Middle frontal gyrus (tissue), 1 donor: ENCODE data around the gene RNF31.
A peak's percentile ranks its signal among the peaks of the same experiment; 100 is the strongest.

ENCODE experiments used
- DNase-seq: peaks from one replicate; pipeline ENCODE4 v3.0.0-alpha.2; 2015; ENCODE audit warnings: low spot score; ENCODE audit errors: extremely low spot score

The RNF31 gene

DNA sequence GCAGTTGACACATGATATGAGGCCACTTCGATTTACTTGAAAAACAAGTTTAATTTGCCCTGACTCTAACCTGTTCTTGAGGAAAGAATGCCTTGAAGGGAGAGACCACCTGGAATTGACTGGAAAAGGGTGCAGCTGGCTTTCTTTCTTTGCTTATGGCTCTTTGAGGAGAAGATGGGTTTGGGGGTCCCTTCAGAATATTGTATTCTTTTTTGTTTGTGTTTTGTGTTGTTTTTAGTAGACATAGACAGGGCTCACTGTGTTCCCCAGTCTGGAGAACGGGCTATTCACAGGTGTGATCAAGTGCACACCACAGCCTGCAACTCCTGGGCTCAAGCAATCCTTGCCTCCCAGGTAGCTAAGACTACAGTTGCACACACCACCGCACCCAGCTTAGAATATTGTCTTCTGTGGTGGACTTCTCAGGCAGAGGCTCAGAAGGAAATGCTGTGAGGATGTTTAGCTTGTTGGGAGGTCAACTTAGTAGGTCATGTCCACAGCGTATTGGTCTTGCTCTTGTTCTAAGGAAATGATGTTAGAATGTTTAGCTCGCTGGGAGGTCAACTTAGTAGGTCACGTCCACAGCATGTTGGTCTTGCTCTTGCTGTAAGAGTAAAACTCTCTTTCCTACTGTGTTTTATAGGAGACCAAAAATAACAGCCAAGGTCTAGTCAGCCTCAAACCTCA, 31.0 kb upstream of the RNF31 start:
- DNase-seq, result no peak

DNA sequence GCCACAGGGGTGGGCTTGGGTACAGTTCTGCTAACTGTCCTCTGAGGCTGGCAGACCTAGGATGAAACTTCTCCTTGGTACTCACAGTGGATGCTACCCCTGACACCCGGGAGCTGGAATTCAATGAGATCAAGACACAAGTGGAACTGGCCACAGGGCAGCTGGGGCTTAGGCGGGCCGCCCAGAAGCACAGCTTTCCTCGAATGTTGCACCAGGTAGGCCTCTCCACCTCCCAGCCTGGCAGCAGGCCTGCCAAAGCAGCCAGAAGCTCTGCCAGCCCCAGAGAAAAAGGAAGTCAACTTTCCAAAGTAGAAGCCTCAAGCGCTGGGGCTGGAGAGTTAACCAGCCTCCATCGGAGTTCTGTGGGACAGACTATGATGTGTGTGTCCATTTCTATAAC, 30.1 kb upstream of the RNF31 start:
- DNase-seq, result no peak

DNA sequence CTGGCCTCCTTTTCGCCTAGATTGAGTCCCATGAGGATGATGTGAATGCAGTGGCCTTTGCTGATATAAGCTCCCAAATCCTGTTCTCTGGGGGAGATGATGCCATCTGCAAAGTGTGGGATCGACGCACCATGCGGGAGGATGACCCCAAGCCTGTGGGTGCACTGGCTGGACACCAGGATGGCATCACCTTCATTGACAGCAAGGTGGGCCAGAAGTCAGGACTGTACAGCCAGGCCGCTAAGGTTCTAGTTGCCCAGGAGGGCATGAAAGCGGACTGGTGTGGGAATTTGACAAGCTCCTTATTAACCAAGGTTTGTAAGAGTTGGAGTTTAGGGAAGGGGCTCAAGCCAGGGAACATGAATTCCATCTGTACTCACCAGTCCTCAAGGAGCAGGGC, 27.6 kb upstream of the RNF31 start:
- DNase-seq, result no peak

DNA sequence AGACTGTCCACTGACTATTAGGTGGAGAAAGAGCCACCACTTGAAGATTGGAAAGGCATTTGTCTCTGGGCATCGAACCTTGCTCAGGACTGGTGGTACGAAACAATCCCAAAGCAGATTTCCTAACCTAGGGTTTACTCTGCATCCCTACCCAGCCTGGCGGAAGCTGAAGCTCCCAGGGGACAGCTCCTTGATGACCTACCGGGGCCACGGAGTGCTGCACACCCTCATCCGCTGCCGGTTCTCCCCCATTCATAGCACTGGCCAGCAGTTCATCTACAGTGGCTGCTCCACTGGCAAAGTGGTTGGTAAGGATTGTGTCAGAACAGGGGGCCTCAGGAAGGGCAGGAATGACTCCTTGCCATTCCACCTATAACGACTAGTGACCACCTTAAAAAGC, 26.1 kb upstream of the RNF31 start:
- no peak for DNase-seq

DNA sequence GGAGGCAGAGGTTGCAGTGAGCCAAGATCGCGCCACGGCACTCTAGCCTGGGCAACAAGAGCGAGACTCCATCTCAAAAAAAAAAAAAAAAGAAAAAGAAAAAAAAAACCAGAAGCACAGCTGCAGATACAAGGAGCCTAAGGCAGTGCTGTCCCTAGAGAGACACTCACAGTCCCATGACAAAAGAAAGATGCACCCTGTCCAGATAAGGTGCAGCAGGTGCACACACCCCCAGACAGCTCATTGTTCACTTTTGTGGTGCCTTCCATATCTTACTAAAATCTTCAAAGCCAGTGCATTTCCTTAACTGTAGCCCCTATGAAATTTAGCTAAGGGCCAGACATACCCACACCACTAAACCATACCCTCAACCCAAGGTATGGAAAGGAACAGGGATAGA, 24.9 kb upstream of the RNF31 start:
- DNase-seq, result no peak

DNA sequence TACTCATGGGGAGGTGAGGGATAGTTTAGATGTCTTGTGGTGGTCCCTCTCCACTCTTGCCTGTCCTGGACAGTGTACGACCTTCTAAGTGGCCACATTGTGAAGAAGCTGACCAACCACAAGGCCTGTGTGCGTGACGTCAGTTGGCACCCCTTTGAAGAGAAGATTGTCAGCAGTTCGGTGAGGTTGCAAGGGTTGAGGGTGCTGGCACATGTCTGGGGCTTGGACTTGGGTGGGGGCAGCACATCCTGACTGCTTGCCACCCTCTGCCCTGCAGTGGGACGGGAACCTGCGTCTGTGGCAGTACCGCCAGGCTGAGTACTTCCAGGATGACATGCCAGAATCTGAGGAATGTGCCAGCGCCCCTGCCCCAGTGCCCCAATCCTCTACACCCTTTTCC, 24.4 kb upstream of the RNF31 start:
- no peak for DNase-seq

DNA sequence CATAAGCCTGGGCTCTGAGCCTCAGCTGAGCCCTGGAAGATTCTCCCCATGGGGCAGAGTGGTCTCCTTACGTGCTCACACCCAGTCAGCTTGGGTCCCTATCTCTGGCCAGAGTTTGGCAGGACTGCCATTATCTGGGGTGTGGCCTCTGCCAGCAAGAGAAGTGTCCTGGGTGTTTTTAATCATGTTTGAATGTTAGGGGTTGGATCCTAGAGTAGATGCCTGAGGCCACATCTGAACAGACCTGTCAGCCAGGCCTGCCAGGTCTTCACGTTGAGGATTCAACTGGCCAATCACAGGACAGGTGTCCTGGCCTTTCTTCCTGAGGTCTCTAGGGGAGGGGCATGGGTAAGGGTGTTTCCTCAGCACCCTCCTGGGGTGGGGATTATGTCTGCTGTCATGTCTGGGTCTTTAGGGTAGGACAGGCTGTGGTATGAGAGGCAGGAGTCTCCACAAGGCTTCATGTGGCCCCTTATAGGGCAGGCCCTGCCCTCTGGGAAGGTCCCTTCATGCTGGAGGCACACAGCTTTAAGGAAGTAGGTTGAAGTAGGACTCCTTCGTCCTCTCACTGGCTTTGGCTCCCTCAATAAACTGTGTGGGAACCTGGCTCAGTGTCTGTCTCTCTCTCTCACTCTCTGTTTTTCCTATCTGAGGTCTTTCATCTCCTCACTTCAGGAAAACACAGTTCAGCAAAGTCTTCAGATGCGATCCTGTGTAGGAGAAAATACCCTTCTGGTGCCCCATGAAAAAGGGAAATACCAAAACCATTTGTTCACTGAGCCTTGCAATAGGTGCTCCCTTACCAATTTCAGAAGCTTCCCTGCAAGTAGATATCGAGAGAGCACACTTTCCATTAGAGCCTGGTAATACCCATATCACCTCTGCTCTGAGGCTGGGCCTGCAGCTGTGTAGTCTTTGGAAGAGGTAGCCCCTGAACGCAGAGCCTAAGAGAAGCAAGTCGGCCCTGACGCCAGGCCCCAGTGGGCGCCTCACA, 23.6 kb upstream of the RNF31 start:
- DNase-seq, result no peak

DNA sequence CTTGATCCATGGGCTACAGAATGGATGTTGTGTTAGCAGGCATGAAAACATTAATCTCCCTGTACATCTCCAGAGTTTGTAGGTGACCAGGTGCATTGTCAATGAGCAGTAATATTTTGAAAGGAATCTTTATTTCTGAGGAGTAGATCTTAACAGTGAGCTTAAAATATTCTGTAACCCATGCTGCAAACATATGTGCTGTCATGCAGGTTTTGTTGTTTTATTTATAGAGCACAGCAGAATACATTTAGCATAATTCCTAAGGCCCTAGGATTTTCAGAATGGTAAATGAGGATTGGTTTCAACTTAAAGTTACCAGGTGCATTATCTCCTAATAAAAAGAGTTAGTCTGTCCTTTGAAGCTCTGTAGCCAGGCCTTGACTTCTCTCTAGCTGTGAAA, 20.4 kb upstream of the RNF31 start:
- DNase-seq, result no peak

DNA sequence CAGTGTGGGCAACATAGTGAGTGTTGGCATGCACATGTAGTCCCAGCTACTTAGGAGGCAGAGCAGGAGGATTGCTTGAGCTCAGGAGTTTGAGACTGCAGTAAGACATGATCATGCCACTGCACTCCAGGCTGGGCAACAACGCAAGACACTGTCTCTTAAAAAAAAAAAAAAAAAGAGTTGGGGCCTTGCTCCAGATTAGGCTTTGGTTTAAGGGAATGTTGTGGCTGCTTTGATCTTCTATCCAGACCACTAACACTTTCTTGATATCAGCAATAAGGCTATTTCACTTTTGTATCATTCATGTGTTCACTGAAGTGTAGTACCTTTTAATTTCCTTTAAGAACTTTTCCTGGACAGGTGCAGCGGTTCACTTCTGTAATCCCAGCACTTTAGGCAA, 19.6 kb upstream of the RNF31 start:
- no peak for DNase-seq

DNA sequence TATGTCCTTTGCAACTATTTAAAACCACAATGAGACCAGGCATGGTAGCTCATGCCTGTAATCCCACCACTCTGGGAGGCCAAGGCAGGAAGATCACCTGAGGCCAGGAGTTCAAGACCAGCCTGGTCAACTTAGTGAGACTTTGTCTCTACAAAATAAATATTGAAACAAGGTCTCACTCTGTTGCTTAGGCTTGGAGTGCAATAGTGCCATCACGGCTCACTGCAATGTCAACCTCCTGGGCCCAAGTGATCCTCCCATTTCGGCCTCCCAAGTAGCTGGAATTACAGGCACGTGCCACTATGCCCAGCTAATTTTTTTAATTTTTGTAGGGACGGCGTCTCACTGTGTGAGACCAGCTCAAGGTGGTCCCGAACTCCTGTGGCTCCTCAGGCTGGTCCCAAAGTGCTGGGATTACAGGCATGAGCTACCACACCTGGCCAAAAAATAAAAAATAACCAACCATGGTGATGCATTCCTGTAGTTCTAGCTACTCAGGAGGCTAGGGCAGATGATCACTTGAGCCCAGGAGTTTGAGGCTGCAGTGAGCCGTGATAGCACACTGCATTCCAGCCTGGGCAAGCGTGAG, 17.8 kb upstream of the RNF31 start:
- no peak for DNase-seq

DNA sequence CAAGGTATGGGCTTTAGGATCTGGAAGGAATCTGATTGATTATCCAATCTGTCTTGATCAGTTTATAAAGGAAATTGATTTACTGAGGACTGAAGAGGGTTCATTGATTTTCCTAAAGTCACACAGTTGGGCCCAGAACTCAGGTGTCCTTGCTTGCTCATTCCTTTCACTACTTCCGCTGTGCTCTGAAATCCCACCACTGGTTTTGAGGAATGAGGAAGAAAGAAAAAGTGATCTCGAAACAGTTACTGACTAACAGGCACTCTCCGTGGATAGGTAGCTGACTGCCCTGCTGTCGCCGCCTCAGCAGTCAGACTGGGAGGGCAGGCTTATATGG, 16.9 kb upstream of the RNF31 start, which contains the start of gene FITM1:
Gene FITM1, plus strand, starts transcription at position 280 of the 337 bp plus-strand sequence. CDS start 905 bp downstream, outside the sequence.
- no peak for DNase-seq

DNA sequence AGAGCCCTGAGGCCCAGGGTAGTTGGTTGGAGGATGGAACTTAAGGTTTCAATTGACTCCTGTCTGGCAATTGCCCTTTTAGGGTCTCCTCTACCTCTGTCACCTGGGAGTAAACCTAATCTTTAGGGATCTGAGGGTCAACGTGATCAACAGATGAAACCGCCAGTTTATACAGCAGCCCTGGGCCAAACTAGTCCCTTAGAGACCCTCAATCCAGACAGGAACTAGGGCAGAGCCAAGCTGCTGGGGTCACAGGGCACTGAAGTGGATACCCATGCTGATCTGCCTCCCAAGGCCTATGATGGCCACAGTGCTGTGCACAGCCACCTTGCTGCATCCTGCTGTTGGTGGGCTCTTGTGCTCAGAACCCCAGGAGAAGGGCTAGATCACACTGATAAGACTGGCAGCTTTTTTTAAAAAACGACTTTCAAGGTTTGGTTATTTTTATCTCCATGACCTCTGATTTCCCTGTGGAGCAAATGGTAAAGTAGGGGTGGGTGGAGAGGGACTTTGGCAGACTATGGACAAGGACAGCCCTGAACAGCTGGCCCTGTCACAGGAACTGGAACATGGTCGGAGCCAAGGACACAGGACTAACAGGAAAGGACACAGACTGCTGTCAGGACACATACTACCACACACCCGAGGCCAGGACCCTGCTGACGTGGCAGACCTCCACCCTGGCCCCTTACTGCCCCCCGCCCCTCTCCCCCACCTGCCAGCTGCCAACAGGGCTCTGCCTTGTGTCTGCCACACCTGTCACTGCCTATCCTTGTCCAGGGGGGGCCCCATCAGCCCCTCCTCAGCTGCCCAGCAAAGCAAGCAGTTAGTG, 16.4 kb upstream of the RNF31 start:
- no peak for DNase-seq

DNA sequence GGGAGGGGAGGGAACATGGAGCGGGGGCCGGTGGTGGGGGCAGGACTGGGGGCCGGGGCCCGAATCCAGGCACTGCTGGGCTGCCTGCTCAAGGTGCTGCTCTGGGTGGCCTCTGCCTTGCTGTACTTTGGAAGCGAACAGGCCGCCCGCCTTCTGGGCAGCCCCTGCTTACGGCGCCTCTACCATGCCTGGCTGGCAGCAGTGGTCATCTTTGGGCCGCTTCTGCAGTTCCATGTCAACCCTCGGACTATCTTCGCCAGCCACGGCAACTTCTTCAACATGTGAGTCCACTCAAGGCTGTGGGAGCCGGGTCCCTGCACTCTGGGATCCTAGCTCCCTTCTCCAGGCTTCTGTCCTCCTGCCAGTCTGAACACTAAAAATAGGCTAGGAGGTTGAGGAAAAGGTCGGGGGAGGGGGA, 15.7 kb upstream of the RNF31 start:
- DNase-seq, result no peak

DNA sequence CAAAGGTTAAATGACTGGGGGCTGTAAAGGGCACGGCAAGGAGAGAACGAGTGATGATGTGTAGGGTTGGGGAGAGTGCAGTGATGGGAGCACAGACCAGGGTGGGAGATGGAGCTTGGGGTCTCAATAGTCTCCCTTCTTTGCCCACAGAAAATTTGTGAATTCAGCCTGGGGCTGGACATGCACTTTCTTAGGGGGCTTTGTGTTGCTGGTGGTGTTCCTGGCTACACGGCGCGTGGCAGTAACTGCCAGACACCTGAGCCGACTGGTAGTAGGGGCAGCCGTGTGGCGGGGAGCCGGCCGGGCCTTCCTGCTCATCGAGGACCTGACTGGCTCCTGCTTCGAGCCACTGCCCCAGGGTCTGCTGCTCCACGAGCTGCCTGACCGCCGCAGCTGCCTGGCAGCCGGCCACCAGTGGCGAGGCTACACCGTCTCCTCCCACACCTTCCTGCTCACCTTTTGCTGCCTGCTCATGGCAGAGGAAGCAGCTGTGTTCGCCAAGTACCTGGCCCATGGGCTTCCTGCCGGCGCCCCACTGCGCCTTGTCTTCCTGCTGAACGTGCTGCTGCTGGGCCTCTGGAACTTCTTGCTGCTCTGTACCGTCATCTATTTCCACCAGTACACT, 15.1 kb upstream of the RNF31 start:
- DNase-seq, result no peak

DNA sequence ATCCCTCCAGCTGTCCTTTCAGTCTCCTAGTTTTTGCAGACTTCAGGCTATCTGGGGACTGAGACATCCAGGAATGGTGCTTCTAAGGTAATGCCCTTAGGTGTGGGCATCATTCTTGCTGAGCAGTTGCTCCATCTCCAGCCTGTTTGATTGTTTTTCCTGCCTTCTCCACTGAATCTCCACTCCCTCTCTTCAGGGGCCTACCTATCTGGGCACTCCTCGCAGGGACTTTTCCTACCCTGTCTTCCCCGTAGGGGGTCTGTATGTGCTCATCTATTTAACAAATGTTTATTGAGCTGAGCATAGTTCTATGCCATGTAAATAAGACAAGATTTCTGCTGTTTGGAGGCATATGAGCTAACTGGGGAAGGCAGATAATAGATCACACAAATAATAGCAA, 14.3 kb upstream of the RNF31 start:
- DNase-seq, result no peak

DNA sequence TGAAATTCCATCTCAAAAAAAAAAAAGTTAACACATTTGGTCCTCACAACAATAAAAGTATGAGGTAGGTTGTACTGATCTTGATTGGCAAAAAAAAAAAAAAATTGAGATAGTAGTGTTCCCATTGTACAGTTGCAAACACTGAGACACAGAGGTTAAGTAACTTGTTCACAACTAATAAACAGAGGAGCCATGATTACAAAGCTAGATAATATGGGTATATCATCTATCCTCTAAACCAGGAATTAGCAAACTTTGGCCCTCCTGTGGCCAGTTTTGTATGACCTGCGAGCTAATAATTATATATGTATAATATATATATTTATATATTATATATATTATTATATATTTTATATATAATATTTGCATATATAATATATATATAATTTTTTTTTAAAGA, 13.6 kb upstream of the RNF31 start:
- no peak for DNase-seq

DNA sequence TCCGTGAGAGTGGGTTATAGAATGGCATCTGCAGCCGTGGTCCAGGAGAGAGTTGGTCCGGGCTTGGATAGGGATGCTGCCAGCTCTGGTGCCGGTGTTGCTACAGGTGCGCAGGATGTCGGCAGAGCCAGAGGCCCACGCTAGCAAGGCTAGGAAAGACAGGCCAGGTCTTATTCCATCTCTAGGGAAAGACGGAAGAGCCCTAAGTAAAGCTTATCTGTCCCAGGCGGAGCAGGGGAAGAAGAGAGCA, 11.8 kb upstream of the RNF31 start:
- no peak for DNase-seq

DNA sequence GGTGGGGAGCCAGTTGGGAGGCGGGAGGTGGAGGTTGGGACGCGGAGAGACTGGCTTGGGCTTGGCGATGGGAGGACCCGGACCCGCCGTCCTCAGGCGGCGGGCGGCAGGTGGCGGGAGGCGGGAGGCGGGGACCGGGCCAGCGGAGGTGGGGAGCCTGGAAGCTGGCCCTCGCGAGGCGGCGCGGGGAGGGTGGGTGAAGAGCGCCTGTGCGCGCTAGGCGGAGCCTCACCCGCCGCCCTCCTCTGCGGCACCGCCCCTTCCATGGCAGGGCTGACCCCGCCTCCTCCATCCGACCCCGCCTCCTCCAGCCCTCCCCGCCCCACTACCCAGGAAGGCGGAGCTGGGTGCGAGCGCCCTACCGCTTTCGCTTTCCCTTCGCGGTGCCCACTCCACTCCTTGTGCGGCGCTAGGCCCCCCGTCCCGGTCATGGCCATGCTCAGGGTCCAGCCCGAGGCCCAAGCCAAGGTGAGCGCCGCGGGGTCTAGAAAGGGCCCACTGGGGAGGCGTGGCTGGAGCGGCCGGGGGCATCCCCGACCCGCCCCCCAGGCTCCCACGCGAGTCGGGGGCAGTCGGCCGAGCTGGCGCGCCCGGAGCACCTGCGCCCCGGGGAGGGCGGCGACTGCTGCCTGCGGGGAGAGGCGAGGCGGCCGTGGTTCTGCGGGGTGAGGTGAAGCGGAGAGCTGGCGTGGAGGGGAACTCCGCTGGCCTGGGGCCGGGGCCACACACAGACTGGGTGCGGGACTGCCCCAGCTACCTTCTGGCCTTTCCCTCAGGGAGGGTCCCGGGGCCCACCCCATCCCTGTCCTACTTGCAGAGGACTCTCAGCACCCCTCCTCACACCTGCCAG, 11.2 kb upstream of the RNF31 start, which contains the start of gene PSME1:
Gene PSME1, plus strand, starts transcription at position 361 of the 850 bp plus-strand sequence. Its CDS starts 69 bp downstream, at position 430.
- peak; percentile 78 for DNase-seq

DNA sequence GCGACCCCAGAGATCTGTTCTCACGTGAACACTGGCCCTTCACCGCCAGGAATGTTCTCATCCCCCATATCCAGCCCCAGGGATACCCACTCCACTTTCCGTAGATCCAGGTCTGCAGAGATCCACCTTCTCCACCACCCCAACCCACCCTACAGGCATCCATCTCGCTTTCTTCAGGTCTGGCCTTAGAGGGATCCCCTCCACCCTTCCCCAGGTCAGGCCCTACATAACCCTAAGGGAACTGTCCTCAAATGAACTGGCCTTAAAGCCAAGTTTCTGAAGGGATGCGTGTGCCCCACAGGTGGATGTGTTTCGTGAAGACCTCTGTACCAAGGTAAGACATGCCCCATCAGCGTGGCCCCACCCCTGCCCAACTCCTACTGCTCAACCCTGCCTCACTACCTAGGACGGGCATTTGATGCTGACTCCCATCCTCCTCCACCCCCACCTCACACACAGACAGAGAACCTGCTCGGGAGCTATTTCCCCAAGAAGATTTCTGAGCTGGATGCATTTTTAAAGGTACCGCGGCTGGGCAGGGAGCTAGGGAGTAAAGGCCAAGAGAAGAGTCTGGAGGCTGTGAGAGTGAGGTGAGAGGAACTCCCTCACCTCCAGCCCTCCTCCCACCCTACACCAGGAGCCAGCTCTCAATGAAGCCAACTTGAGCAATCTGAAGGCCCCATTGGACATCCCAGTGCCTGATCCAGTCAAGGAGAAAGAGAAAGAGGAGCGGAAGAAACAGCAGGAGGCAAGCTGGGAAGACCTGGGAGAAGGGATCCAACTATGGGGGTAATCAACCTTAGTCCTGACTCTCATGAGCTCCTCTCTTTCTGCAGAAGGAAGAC, 10.4 kb upstream of the RNF31 start:
- DNase-seq, result no peak
